Brain pericyte (primary cell): ENCODE data around the gene LRP2.

Experiments
- DNase-seq: peaks from one replicate; pipeline ENCODE4 v3.0.0-alpha.2; 2012; ENCODE audit warnings: low read depth, low spot score

LRP2 gene

GRCh38 chr2:169129703-169130243, 232.6 kb downstream of the LRP2 start:
- no peak for DNase-seq

- DNase-seq = no peak
These were observed 242.5 kb downstream of the LRP2 start for GRCh38 chr2:169119851-169120250.

- DNase-seq = no peak
These were observed 243.1 kb downstream of the LRP2 start for GRCh38 chr2:169119123-169119760.

- no peak for DNase-seq
These were observed 244.3 kb downstream of the LRP2 start for GRCh38 chr2:169118060-169118459.

- no peak for DNase-seq
These were observed 245.3 kb downstream of the LRP2 start for GRCh38 chr2:169116993-169117392.

- DNase-seq = no peak
These were observed 246.0 kb downstream of the LRP2 start for GRCh38 chr2:169116327-169116726.

GRCh38 chr2:169114056-169114455, 248.3 kb downstream of the LRP2 start:
- no peak for DNase-seq

GRCh38 chr2:169112841-169113240, 249.5 kb downstream of the LRP2 start:
- no peak for DNase-seq

GRCh38 chr2:169110916-169111315, 251.4 kb downstream of the LRP2 start:
- no peak for DNase-seq

GRCh38 chr2:169110419-169110818, 251.9 kb downstream of the LRP2 start:
- no peak for DNase-seq

GRCh38 chr2:169109502-169110409, 252.6 kb downstream of the LRP2 start:
- DNase-seq = peak; percentile 29

- DNase-seq = no peak
These were observed 254.0 kb downstream of the LRP2 start for GRCh38 chr2:169108099-169108884.

- DNase-seq = no peak
These were observed 254.7 kb downstream of the LRP2 start for GRCh38 chr2:169107645-169108044.

GRCh38 chr2:169106563-169107545, 255.5 kb downstream of the LRP2 start:
- DNase-seq = no peak

- DNase-seq = no peak
These were observed 256.2 kb downstream of the LRP2 start for GRCh38 chr2:169106134-169106533.

GRCh38 chr2:169105476-169105875, 256.9 kb downstream of the LRP2 start:
- no peak for DNase-seq

- no peak for DNase-seq
These were observed 257.5 kb downstream of the LRP2 start for GRCh38 chr2:169104848-169105247.

GRCh38 chr2:169095621-169096105, 266.7 kb downstream of the LRP2 start:
- no peak for DNase-seq

- DNase-seq = no peak
These were observed 267.7 kb downstream of the LRP2 start for GRCh38 chr2:169094676-169095075.

GRCh38 chr2:169093535-169093934, 268.8 kb downstream of the LRP2 start:
- no peak for DNase-seq
